Measurements from ENCODE around the gene ZNF587. TPM values are rescaled to one million over a fixed set of nuclear protein-coding genes. Genes with fewer than 3 reads are reported as not detected.
"Not testable (repeated sequence)": the region's sequence is repeated elsewhere in the genome, so short reads cannot be mapped to it uniquely, and the experiment has no call there.

The ZNF587 gene
- total RNA-seq (2014; rRNA removed; shearing (Covaris generic)), result 33.7 and 39.4 TPM in 2 replicates

DNA sequence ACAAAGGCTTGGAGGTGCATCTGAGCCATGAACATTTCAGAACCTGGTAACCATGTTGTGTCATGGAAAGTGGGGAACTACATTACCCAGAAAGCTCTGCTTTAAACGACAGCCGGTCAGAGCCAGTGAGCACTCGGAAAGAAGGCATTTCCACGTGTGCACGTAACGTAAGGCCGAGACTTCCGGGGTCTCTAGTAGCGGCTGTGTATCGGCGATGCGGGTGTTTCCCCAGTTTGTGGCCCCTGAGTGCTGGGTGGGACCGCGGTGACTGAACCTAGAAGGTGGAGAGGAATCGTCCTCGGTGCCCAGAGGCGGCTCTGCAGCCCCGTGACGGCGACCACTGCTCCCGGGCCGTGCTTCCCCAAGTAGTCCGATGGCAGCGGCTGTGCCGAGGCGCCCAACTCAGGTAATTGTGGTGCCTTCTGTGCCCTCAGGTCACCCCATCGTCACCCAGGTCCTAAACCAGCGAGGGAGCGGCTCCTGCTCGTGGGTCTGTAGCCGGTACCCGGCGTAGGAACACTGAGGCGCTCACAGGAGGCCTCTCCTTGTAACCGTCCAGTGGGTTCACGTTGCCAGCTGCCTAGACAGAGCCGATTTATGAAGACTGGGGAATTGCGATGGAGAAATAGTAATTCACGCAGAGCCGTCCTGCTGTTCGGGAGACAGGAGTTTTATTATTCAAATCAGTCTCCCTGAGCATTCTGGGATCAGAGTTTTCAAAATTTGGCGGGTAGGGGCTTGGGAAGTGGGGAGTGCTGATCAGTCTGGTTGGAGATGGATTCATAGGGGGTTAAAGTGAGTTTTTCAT lies at the start of gene ZNF587:
ZNF587 (plus strand) TSS at position 194 of the 808 bp plus-strand sequence; CDS start at position 374, 180 bp downstream.
- DNase-seq (ENCODE audit: low spot score), result peak; percentile 95

DNA sequence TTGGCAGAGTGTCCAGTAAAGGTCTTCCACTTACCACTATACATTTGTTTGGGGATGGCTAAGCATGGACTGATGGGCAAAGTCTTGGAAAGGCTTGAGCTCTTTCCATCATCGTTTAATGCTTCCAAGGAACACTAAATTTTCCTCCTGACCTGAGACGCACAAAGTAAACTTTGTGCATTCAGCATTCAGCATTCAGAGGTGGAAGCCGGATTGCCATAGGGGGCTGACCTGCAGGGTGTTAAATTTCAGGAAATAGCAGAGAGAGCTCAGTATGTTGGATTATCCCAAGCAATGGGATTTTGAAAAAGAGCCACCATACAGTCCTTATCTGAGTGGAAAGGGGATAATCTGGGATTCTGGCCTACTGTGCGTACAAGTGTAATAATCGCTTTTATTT lies 49.0 kb upstream of the ZNF587 start:
- DNase-seq (ENCODE audit: low spot score), result no peak

DNA sequence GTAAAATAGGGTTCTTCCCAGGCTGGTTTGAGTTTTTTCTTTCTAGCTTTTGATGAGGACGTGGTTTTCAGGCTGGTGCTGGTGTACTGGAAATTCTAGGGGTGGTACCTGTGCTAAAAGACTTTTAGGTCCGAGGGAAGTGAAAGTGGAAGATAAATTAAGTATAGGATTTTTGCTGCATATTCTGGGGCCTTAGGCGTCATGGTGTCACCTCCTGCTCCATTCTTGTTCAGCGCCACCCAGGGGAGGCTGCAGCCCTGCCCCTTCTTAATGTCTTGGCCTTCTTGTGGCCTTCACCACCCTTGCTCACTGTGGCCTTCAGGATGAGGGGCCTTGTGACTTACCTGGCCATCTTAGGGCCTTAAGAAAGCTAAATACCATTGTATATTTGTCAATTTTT lies 47.4 kb upstream of the ZNF587 start:
- peak; percentile 84 for DNase-seq (ENCODE audit: low spot score)

DNA sequence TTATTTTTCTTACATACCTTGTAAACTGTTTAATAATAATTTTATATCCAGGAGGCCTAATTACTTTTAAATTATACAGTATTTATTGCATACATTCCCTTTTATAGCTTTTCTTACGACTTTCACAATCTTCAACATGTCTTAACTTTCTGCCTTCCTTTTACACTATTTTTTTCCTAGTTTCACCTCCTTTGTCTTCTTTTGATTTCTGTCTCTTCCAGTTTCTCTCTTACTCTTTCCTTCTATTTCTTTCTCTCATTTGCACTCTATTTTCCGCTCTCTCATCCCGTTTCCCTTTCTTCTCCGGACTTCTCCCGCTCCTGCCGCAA lies 46.4 kb upstream of the ZNF587 start:
- peak; percentile 71 for DNase-seq (ENCODE audit: low spot score)

DNA sequence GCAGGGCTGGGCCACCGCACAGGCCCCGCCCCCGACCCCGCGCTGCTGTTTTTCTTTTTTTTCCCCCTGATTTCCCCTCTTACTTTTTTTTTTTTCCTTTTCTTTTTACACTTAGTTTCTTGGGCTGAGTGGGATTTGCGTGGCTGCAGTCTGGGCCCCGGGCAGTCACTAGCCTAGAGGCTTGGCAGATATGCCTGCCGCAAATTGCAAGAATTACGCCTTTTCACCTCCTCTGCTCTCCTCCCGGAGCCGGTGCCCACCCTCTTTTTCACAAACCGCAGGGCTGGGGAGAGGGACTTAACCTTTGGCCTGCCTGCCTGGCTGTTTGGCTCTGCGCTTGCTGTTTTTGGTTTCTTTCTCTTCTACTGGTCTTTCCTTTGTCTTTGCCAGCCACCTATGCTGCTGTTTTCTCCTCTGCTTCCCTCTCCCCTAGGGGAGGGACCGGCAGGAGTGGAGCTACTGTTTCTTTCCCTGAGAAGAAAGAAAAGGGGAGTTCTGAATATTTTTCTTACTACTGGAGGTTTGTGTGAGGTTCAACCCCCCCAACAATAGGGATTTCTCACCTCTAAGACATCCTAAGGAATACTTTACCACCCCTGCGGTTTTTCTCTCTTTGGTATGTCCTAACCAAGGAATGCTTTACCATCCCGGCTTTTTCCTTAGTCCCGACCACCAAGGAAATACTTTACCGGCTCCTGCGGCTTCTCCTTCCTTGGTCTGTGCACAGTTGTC lies 45.9 kb upstream of the ZNF587 start:
- peak; percentile 96 for DNase-seq (ENCODE audit: low spot score)

DNA sequence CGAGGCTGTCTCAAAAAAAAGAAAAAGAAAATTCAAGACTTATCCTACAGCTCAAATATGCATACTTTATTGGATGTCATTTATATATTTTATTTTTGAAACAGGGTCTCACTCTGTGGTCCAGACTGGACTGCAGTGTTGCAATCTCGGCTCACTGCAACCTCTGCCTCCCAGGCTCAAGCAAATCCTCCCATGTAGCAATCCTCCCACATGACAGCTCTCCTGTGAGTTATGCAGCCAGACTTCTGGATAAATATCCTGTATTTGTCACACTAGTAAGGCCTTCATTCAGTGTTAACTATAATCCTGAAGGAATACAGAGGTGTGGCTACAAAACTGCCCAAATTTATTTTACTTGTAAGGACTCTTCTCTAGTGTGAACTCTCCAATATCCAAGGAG lies 42.1 kb upstream of the ZNF587 start:
- DNase-seq (ENCODE audit: low spot score), result no peak

DNA sequence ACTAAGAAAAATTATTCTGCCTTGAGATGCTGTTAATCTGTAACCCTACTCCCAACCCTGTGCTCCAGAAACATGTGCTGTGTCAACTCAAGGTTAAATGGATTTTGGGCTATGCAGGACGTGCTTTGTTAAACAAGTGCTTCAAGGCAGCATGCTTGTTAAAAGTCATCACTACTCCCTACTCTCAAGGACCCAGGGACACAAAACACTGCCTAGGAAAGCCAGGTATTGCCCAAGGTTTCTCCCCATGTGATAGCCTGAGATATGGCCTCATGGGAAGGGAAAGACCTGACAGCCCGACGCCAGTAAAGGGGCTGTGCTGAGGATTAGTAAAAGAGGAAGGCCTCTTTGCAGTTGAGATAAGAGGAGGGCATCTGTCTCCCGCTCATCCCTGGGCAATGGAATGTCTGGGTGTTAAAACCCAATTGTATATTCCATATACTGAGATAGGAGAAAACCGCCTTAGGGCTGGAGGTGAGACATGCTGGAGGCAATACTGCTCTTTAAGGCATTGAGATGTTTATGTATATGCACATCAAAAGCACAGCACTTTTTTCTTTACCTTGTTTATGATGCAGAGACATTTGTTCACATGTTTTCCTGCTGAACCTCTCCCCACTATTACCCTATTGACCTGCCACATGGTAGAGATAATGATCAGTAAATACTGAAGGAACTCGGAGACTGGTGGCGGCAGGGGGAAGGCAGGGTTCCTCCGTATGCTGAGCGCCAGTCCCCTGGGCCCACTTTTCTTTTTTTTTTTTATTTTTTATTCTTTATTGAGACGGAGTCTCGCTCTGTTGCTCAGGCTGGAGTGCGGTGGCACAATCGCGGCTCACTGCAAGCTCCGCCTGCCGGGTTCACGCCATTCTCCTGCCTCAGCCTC lies 39.0 kb upstream of the ZNF587 start:
- peak; percentile 72 for DNase-seq (ENCODE audit: low spot score)

DNA sequence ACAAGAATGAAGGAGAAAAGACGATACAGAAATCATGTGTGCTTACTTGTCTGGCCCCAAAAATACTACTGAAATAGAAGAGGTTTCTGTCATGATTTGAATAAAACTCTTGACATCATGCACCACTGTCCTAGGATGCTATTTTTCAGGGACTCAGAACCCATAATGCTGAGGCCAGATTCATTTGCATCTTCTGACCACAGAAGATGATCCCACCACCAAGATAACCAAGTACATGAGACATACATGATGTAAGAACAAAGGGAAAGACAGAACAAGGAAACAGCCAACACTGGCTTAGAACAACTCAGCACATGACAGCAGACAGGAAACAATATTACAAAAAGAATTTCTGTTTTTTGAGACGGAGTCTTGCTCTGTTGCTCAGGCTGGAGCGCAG lies 37.4 kb upstream of the ZNF587 start:
- no peak for DNase-seq (ENCODE audit: low spot score)

DNA sequence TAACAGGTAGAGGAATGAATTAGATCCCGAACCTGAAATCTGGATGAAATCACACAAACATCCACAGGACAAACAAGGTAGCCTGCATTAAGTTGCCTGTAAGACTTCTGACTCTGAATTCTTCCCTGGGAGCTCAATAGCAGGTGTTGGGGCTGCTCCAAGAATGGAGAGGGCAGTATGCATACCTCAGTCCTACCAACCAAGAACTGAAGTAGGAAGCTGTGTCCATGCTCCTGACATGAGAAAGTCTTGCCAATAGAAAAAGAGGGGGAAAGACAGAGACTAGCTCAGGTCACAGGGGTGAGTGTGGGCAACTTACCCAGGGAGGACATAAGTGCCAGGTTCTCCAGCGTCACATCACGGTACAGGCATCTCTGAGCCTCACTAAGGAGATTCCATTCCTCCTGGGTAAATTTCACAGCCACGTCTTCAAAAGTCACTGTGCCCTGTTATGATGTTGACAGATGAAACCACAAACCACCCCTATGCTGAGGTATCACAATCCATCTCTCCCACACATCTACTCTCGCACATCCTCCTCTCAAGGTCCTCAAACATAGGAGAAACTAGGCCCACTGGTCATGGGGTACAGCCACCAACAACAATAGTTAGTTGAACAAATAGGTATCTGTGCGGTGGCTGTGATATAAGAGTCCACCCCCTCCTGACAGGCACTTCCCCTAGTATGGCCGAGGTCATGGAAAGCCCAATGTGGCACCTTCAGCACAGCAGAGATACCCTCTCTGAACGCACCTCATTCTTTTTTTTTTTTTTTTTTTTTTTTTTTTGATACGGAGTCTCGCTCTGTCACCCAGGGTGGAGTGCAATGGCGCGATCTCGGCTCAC lies 36.5 kb upstream of the ZNF587 start:
- peak; percentile 44 for DNase-seq (ENCODE audit: low spot score)

DNA sequence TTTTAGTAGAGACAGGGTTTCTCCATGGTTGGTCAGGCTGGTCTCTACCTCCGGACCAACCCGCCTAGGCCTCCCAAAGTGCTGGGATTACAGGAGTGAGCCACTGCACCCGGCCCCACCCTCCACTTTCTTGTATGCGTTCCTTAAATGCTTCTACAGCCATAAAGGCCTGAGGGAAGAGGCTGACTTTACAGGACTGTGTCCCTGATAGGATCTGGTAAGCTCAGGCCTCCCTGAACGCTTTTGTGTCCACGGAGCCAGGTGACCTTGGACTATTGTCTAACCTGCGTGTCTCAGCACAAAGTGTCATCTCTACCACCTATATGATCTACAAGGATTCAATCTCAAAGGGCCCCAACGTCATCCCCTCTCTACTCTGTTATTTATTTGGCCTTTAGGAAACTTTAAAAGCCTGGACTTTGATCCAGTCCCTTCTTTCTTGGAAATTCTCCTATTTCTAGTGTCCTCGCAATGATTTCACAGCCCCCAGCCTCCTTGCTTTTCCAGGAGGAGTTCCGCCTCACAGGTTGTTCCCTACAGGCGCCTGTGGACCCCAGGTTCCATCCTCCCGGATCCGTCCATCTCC lies 35.6 kb upstream of the ZNF587 start:
- peak; percentile 65 for DNase-seq (ENCODE audit: low spot score)

DNA sequence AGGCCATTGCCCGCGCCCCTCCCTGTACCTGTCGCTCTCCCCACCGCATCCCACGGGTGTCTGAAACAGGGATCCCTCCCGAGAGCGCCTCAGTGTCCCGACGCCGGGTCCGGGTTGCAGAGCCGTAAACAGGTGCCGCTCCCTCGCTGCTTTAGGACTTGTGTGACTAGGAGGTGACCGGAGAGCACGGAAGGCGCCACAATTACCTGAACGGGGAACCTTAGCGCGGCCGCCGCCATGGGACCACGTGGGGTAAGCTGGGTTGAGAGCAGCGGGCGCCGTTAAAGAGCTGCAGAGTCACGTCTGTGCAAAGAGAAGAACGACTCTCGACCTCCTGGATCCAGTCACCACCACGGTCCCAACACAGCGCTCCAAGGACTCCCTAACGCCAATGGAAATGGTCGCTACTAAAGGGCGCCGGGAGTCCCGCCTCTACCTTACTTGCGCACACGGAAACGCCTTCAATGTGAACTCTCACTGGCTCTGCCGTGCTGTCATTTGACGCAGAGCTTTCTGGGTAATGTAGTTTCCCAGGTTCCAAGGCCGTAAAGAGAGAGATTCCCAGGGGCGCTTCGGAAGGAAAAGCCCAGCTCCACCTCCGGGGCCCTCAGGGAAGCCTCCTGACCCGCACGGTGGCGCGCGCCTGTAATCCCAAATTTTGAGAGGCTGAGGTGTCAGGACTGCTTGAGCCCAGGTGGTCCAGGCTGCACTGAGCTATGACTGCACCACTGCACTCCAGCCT lies 35.0 kb upstream of the ZNF587 start, which contains the start of gene ZNF552:
ZNF552 (minus strand) TSS at position 409 of the 742 bp plus-strand sequence; CDS start at position 239, 170 bp downstream.
- DNase-seq (ENCODE audit: low spot score), result peak; percentile 98

DNA sequence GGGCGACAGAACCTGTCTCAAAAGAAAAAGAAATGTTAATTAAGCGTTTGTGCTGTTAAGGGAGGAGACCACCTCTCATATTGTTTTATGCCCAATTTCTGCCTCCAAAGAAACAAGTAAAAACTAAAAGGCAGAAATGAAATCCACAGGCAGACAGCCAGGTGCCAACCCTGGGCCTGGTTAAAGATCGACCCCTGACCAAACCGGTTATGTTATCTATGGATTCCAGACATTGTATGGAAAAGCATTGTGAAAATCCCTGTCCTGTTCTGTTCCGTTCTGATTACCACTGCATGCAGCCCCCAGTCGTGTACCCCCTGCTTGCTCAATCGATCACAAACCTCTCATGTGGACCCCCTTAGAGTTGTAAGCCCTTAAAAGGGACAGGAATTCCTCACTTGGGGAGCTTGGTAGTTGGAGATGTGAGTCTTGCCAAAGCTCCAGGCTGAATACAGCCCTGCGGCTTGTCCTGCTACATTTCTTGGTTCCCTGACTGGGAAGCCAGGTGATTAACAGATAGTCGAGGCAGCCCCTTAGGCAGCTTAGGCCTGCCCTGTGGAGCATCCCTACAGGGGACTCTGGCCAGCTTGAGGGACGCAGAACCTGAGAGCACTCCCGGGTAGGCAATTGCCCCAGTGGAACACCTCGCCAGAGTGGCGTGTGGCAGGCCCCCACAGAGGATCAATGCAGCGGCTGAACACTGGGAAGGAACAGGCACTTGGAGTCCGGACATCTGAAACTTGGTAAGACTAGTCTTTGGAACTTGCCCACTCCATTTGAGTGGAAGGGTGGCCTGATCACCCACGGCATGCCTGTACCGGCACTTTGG lies 34.2 kb upstream of the ZNF587 start:
- peak; percentile 61 for DNase-seq (ENCODE audit: low spot score)

DNA sequence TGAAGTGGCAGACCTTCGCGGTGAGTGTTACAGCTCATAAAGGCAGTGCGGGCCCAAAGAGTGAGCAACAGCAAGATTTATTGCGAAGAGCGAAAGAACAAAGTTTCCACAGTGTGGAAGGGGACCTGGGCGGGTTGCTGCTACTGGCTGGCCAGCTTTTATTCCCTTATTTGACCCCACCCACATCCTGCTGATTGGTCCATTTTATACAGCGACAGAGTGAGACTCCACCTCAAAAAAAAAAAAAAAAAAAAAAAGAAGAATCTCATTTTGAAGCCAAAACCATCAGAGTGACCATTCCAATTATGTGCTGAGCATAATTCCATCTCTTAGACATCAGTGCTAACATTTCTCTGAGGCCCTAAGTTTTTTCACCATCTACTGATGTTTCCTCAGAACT lies 33.0 kb upstream of the ZNF587 start:
- DNase-seq (ENCODE audit: low spot score), result no peak

DNA sequence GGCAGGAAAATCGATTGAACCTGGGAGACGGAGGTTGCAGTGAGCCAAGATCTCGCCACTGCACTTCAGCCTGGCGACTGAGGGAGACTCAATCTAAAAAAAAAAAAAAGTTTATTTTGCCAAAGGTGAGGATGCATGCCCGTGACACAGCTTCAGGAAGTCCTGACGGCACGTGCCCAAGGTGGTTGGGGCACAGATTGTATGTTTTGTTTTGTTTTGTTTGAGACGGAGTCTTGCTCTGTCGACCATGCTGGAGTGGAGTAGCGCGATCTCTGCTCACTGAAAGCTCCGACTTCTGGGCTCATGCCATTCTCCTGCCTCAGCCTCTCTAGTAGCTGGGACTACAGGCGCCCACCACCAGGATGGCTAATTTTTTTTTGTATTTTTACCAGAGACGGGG lies 31.7 kb upstream of the ZNF587 start:
- no peak for DNase-seq (ENCODE audit: low spot score)

DNA sequence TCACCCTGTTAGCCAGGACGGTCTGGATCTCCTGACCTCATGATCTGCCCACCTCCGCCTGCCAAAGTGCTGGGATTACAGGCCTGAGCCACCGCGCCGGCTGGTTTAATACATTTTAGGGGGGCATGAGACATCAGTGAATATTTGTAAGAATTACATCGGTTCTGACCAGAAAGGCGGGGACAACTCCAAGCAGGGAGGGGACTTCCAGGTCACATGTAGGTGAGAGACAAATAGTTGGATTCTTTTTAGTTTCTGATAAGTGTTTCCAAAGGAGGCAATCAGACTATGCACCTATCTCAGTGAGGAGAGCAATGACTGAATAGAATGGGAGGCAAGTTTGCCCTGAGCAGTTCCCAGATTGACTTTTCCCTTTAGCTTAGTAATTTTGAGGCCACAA lies 31.3 kb upstream of the ZNF587 start:
- no peak for DNase-seq (ENCODE audit: low spot score)

DNA sequence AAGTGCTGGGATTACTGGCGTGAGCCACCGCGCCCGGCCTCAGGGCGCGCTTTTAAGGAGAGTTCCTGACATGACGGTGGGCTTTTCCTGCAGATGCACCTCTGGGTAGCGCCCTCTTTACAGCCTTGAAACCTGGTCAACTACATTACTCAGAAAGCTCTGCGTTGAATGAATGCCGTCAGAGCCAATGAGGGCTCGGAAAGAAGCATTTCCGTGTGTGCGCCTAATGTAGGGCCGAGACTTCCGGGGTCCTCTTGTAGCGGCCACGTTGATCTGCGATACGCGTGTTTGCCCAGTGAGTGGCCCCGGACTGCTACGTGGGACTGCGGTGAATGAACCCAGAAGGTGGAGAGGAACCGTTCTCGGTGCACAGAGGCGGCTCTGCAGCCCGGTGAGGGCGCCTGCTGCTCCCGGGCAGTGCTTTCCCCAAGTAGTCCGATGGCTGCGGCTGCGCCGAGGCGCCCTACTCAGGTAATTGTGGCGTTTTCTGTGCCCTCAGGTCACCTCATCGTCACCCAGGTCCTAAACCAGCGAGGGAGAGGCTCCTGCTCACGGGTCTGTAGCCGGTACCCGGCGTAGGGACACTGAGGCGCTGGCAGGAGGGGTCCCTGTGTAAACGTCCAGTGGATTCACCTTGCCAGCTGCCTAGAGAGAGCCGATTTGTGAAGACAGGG lies 30.0 kb upstream of the ZNF587 start:
- peak; percentile 97 for DNase-seq (ENCODE audit: low spot score)

DNA sequence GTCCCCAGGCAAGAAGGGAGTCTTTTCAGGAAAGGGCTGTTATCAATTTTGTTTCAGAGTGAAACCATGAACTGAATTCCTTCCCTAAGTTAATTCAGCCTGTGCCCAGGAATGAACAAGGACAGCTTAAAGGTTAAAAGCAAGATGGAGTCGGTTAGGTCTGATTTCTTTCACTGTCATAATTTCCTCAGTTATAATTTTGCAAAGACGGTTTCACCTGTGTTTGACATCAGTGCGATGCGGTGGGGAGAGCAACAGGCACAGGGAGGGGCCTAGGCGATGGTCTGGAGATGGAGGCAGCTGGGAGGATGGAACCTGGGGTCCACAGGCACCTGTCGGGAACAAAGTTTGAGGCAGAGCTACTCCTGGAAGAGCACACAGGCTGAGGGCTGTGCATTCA lies 29.1 kb upstream of the ZNF587 start:
- DNase-seq (ENCODE audit: low spot score), result no peak

DNA sequence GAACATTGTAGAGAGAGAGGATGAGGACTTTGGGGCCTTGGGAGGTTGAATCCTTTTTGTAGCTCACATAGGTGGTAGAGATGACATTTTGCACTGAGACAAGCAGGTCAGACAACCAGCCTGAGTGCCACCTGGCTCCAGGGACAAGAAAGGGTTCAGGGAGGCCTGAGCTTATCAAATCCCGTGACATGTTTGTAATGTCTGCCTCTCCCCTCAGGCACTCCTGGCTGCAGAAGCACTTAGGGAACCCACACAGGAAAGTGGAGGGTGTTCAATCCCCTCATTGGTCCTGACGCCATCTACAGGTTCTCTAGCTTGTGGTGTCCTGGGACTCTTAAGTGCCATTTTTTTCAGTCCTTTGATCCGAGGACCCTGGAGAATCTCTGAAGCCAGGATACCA lies 28.6 kb upstream of the ZNF587 start:
- not testable (repeated sequence) for DNase-seq (ENCODE audit: low spot score)

Measured in HT-29 (cell line).